GM19238 (cell line): Measurements from ENCODE around the gene EIF2A.
"Not testable (repeated sequence)": the region's sequence is repeated elsewhere in the genome, so short reads cannot be mapped to it uniquely, and the experiment has no call there.

ENCODE experiments used
- DNase-seq: peaks from one replicate; pipeline ENCODE4 v3.0.0; 2011; ENCODE audit warnings: low spot score; ENCODE audit not compliant: insufficient read length

Gene EIF2A

DNA sequence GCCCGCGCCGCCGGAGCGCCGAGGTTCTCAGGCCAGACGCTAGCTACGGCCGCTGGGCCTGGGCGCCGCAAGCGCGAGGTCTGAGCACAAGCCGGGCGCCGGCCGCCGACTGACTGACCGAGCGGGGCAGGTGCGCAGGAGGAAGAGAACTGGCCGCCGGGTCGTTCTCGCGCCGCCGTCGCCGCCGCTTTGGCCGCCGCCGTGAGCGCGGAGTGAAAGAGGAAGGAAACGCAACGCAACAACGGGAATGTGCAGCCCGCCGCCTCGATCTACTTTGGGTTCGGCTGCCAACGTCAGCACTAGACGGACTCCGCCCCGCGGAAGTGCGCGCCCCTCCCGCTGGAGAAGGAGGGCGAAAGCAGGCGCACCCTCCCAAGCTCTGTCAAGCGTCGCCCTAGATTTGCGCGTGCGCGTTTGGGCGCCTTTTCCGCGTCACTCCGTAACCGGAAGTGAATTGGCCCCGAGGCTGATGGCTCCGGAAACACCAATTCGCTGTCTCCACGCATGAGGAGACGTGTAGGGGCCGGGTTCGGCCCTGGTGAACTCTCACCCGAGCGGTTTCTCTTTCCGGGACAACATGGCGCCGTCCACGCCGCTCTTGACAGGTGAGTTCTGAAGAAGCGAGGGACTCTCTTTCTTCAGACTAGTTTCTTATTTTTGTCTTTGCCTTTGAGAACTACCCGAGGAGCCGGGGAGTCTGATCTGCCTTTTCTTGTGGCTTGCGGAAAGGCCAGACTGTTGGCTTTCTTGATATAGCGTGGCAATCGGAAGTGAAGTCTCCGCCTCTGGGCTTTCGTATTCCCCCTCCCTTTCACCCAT is at the start of gene EIF2A, which contains the start of gene SERP1:
EIF2A (plus strand) TSS at position 562 of the 819 bp plus-strand sequence; CDS start at position 578, 16 bp downstream.
SERP1 (minus strand) TSS at position 271 of the 819 bp plus-strand sequence. CDS start 361 bp downstream, outside the sequence.
- DNase-seq, result peak; percentile 69

DNA sequence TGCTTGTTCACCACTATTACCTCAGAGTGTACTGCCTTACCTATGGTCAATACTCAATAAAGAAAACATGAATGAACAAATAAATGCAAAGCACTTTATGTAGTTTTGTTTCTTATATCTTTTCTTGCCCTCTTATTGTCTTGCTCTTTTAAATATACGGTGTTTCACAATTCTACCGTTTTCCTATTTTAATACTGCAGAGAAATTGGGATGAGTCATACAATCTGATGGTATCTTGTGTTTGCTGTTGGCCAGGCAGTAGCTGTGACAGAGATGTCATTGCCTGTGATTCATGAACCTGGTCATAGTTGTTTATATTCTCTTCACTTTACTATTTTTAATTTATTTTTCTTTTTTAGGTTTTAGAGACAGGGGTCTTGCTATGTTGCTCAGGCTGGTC is 48.6 kb upstream of the EIF2A start:
- DNase-seq, result no peak

DNA sequence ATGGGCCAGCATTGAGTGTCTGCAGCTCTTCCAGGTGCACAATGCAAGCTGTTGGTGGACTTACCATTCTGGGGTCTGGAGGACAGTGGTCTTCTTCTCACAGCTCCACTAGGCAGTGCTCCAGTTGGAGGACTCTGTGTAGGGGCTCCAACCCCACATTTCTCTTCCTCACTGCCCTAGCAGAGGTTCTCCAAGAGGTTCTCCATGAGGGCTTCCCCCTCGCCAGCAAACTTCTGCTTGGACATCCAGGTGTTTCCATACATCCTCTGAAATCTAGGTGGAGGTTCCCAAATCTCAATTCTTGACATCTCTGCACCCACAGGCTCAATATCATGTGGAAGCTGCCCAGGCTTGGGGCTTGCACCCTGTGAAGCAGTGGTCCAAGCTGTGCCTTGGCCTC is 45.6 kb upstream of the EIF2A start:
- not testable (repeated sequence) for DNase-seq

DNA sequence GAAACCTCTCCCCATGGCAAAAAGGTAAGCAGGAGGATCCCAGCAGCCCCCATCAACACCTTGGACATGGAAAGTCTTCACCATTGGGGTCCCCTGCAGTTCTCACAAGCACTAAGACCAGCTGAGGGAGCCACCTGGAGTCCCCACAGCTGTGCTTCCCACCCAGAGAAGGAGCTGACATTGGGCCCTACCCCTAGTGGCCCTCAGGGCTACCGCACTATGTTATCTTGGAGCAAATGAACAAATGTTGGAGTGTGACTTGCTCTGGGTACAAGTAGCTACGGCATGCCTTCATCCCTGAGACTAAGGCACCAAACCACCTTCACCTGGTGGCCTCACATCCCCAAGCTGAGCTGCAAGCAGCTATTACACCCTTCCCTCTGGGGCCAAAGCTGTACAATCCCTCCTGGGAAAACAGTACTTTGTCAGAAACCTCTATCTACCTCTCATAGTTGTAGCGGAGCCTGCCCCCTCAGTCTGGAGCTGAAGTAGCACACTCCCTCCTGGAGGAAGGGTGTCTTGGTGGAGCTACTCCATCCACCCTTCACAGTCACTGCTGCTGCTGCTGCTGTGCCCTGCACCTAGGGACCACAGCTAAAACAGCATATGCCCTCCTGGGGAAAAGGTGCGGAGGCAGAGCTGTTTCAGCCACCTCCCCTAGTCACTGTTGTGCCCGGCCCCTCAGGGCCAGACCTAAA is 43.0 kb upstream of the EIF2A start:
- no peak for DNase-seq

DNA sequence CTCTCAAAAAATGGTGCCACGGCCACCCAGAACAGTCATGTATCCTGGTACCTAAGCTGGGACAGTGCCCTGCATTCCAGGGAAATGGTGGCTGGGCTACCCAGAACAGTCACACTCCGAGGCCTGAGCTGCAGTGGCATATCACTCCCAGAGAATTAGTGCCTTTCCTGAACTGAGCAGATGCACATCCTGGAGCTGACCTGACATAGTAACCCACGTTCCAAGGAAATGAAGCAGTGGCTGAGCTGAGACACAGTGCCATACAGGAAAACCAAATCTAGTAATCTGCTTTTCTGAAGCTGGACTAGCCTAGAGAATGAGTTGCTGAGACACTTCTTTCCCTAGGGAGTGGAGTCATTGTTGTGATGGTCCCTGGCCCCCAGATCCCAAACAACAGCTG is 42.1 kb upstream of the EIF2A start:
- no peak for DNase-seq

DNA sequence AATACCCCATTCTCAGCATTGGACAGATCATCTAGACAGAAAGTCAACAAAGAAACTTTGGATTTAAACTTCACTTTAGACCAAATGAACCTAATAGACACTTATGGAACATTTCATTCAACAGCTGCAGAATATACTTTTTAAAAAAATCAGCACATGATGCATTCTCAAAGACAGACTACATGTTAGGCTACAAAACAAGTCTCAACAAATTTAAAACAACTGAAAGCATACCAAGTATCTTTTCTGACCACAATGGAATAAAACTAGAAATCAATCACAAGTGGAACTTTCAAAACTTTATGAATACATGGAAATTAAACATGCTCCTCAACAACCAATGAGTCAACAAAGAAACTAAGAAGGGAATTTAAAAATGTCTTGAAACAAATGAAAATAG is 38.2 kb upstream of the EIF2A start:
- no peak for DNase-seq

DNA sequence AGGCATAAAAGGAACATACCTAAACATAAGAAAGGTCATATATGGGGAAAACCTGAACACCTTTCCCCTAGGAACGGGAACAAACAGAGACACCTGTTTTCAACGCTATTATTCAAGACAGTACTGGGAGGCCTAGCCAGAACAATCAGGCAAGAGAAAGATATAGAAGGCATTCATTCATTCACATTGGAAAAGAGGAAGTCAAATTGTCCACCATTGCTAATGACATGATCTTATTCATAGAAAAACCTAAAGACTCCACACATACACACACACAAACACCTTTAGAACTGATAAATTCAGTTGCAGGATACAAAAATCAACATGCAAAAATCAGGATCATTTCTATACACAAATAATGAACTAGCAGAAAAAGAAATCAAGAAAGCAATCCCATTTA is 36.8 kb upstream of the EIF2A start:
- DNase-seq, result no peak

DNA sequence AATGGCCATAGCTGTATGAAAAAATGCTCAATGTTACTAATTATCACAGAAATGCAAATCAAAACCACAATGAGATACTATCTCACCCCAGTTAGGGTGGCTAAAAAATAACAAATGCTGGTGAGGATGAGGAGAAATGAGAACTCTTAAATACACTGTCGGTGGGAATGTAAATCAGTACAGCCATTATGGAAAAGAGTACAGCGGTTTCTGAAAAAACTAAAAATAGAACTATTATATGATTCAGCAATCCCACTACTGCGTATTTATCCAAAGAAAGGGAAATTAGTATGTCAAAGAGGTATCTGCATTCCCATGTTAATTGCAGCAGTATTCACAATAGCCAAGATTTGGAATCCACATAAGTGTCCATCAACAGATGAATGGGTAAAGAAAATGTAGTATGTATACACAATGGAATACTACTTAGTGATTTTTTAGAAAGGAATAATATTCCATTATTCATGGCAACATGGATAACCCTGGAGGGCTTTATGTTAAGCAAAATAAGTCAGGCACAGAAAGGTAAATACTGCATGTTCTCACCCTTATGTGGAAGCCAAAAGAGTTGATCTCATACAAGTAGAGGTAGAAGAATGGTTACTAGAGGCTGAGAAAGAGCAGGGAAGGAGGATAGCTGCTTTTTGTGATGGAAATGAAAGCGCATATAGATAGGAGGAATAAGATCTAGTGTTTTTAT is 35.3 kb upstream of the EIF2A start:
- DNase-seq, result no peak

DNA sequence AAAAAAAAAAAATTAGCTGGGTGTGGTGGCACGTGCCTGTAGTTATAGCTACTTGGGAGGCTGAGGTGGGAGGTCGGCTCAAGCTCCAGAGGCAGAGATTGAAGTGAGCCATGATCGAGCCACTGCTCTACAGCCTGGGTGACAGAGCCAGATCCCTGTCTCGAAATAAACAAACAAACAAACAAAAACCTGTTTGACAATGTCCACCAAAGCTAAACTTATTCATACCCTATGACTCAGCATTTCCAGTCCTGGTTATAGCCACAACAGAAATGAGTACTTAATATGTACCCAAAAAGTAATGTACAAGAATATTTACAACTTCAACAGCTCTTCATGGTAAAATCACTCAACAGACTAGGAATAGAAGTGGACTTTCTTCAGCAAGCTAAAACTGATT is 31.4 kb upstream of the EIF2A start:
- no peak for DNase-seq

DNA sequence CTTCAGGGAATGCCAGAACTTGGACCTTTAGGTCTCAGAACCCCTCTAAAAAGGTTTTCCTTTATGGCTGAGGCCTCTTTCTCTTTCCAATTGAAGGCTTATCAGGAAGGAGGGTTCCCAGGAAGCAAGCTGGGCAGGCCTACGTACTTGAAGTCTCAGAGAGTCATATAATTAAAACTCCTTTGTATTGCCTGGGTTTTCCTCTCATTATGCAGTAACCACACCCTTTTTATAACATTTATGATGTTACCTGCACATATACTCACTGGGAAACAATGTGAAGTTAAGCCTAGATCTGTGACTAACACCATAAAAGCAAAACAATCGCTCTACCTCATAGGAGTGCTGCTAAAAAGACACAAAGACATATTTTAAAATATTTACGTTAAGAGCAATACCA is 27.6 kb upstream of the EIF2A start:
- DNase-seq, result no peak

DNA sequence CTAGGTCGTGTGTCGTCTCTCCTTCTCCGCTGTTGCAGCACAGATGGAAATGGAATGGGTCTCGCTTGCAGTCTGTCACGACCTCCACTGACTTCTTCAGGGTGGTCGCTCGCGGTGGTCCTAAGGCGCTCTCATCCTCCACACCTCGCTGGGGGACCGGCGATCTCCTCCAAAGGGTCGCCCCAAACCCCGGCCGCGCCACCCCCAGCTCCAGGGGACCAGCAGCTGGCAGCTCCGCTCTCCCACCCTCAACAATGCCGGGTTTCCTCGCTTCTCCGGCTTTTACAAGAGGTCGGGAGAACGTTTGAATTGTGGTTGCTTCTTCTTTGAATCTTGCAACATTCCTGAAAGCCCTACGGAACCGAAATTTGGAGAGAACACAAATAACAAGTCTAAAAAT is 26.2 kb upstream of the EIF2A start:
- DNase-seq, result no peak

DNA sequence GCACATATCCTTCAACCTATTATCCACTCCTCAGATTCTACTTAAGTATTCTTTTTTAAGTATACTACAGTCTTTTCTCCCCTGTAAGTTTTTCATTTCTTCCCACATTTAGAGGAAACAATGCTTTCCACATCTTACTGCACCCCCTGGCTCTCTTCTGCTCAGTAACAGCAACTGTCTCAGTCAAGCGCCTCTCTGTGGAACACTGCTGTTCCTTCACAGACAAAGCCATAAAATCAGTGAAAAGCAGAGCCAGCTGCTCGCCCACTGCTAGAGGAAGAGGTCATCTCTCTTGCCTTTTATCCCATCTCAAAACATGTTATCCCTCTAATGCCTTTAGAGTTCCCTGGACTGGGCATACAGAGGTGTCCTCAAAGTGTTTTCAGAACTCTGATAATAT is 25.1 kb upstream of the EIF2A start:
- DNase-seq, result no peak

DNA sequence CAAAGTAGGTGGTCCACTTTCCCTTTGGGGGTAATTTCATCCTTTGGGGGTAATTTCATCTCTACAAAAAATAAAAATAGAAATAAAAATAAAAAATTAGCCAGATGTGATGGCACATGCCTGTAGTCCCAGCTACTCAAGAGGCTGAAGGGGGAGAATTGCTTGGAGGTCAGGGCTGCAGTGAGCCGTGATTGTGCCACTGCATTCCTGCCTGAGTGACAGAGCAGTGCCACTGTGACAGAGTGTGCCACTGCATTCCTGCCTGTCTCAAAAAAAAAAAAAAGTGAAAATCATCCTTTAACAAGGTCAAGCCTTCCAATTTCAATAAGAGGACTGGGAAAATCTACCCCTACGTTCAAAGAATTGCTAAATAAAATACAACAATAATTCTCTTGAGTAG is 23.0 kb upstream of the EIF2A start:
- no peak for DNase-seq

DNA sequence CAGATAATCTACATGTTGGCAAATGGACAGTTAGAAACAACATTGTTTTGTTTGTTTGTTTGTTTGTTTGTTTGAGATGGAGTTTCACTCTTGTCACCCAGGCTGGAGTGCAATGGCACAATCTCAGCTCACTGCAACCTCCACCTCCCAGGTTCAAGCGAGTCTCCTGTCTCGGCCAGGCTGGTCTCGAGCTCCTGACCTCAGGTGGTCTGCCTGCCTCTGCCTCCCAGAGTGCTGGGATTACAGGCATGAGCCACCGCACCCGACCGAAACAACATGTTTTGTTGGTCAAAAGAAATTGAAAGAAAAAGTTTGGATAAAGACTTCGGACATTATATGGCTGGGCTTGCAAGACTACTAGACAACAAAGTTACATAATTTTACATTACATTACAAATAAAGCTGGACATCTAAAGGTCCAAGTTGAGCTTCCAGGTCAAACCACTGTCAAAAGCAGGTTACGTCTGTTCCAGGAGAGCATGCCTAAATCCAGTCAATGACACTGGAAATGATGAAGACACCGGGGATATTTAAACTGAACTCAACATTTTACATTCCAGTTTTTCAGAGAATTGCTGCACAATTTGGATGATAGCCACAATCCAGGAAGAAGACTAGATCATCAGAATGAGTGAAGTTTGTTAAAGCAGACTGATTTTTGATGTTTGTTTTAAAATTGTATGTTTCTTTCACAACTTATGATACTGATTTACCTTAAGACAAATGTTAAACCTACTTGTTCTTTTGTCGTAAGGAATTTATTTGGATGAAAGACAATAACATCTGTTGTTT is 18.9 kb upstream of the EIF2A start:
- no peak for DNase-seq

DNA sequence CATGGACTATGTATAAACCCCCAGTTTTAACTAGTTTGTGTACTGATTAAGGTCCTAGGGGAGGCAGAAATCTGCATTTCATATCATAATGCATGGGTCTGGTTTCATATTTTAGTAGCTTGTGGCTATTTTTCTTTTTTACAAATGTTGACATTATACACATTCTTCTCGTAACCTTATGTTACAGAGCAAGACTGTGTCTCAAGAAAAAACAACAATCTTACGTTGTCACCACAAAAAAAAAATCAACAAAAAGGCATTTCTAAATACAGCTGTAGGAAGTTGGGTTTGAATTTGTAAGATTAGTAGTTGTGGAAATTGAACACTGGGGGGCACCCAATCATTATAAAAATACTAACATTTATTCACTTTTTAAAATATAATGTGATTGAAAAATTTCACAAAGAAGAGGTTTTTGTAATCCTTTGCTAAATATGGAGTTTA is 18.2 kb upstream of the EIF2A start:
- DNase-seq, result no peak

DNA sequence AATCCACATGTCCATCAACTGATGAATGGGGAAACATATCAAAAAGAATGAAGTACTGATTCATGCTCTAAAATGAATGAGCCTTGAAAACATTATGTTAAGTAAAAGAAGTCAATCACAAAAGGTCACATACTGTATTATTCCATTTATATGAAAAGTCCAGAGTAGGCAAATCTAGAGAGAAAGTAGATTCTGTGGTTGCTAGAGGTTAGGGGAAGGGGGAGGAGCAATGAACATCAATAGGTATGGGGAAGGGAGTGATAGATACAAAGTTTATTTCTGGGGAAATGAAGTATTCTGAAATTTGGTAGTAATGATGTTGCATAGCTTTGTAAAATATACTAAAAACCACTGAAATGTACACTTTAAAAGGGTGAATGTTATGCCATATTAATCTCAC is 14.8 kb upstream of the EIF2A start:
- no peak for DNase-seq

DNA sequence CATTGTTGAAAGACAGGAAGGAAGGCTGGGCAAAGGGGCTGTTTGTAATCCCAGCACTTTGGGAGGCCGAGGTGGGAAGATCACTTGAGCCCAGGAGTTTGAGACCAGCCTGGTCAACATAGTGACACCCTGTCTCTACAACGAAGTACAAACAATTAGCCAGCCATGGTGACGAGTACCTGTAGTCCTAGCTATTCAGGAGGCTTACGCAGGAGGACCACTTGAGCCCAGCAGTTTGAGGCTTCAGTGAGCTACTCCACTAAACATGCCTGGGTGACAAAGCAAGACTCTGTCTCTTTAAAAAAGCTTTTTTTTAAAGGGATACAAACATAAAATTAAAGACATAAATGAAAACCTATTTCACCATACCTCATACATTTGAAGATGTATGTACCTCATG is 11.4 kb upstream of the EIF2A start:
- DNase-seq, result no peak

DNA sequence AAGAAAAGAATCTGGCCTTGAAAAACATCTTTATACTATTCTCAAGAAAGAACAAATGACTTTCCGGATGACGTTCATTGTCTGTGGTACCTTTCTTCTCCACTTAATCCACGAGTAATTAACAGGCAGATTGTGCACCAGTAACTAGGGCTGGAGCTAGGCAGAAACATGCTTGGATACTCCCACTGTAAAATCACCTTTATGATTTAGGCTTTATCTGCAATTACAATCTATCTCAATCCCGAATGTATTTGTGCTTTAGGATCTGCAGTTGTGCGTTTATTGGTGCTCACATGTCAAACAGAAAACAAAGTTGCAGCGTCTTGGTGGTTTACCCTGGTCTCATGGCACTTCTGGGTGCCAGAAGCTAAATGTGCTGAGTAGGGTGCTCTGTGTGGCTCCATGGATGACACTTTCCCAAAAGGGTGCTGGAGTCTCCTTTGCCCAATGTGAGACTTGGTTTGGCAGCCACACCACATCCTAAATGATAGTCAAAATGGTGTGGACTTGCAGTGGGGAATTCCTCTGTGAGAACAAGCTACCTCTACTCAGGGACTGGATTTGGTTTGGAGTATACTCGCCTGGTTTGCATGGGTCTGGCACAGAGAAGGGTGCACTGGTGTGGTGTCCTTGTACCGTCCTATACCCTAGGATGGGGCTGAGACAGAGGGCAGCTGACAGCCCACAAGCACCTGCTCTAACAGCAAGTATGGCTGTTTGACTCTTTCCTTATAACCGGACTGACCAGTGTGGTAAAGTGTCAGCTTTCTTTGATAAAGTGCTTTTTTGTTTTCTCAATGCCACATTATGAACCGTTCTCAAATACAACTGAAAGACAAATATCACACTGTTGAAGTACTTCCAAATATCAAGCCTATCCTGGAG is 8.0 kb upstream of the EIF2A start:
- no peak for DNase-seq

DNA sequence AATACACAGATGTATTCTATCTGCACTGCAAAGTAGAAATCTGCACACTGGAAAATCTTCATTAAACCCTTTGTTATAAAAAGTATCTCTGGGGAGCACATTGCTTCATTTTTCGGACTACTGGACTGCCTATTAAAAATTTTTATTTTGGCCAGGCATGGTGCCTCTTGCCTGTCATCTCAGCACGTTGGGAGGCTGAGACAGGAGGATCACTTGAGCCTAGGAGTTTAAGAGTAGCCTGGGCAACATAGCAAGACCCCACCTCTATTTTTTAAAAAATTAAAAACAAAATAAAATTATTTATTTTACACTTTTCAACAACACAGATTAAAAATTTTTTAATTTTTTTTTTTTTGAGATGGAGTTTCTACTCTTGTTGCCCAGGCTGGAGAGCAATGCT is 6.3 kb upstream of the EIF2A start:
- no peak for DNase-seq

DNA sequence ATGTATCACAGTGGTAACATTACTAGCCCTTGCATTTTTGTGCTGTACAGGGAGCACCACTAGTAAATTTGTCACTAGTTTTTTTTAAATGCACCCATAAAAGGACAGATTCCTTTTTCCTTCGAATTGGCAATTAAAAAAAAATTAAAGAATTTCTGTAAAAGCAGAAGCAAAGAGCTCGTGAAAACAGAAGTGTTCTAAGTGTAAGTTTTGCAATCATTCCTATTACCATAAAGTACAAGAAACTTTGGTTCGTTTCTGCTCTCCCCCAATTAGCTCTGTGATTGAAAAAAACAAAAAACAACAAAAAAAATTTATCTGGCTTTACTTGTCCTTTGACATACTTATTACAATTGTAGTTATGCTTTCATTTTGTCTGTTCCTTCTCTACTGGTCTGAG is 5.6 kb upstream of the EIF2A start:
- no peak for DNase-seq
